Measurements from ENCODE around the gene TRIM40.
"Not testable (repeated sequence)": the region's sequence is repeated elsewhere in the genome, so short reads cannot be mapped to it uniquely, and the experiment has no call there.

Gene TRIM40

GRCh38 chr6:30165238-30165637 lies 29.3 kb downstream of the TRIM40 start:
- not testable (repeated sequence) for DNase-seq

DNA sequence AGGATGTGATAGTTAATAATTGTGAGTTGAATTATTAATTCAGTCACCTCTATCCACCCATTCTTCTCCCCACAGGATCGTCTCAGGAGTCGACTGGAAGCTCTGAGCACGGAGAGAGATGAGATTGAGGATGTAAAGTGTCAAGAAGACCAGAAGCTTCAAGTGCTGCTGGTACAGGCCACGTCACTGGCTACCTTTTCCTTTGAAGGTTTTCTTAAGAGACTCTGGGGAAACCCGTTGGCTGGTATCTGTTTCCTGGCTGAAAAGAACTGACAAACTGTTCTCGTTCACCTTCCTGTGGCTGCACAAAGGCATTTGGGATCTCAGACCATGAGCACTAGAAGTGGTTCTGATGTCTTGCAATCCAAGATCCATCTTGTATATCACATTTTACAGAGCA lies 31.2 kb downstream of the TRIM40 start:
- DNase-seq, result no peak

- DNase-seq, result no peak
These were observed 32.8 kb downstream of the TRIM40 start for GRCh38 chr6:30168741-30169140.

DNA sequence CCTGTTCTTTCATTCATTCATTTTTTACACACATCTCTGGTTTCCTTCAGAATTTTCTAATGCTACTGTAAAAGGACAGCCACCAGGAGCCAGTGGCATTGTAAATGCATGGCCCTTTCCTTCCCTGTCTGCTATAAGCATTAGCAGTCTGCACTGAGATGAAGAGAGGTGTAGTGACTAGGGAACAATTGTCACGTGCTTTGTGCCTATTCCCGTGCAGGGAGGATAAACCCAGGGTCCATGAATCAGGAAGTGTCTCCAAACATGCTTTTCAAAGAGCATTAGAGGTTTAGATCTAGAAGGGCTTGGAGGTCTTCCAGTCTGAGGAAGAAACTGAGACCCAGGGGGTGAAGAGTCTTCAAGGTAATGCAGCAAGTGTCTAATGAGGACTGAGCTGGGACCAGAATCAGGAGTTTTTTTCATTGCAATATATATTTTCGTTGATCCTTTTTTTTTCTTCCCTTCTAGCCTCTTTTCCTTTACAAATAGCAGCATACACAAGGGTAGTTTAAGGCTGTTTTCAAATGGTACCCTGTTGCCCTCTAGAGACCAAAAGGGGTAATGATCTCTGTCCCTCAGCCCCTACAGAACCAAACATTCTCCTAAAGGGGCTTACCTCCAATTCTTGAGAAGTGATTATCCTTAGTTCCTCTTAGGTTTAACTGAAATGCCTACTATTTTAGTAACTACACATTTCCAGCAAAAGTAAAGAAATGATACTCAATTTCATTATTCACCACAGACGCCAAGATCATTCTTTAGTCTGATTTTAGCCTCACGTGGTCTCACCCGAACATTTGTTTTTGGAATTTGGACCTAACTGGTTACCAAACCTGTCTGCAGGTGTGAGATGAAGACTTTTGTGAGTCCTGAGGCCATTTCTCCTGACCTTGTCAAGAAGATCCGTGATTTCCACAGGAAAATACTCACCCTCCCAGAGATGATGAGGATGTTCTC lies 34.0 kb downstream of the TRIM40 start:
- no peak for DNase-seq

DNA sequence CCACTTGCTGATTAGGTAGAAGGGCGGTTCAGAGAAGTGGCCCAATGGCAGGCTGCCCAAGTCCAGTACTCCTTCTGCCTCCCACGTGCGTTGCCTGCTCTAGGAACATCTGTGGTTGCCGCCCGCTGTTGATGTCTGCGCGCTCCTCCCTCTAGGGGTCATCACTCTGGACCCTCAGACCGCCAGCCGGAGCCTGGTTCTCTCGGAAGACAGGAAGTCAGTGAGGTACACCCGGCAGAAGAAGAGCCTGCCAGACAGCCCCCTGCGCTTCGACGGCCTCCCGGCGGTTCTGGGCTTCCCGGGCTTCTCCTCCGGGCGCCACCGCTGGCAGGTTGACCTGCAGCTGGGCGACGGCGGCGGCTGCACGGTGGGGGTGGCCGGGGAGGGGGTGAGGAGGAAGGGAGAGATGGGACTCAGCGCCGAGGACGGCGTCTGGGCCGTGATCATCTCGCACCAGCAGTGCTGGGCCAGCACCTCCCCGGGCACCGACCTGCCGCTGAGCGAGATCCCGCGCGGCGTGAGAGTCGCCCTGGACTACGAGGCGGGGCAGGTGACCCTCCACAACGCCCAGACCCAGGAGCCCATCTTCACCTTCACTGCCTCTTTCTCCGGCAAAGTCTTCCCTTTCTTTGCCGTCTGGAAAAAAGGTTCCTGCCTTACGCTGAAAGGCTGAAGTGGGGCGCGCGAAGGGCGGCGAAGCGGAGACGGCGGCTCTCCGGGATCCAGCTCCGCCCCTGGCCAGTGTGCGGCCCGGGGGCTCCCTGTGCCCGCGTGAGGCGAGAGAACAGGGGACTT lies 35.9 kb downstream of the TRIM40 start:
- no peak for DNase-seq

- no peak for DNase-seq
These were observed 36.7 kb downstream of the TRIM40 start for GRCh38 chr6:30172681-30173080.

- DNase-seq, result no peak
These were observed 39.8 kb downstream of the TRIM40 start for GRCh38 chr6:30175765-30176164.

- no peak for DNase-seq
These were observed 42.9 kb downstream of the TRIM40 start for GRCh38 chr6:30178837-30179236.

DNA sequence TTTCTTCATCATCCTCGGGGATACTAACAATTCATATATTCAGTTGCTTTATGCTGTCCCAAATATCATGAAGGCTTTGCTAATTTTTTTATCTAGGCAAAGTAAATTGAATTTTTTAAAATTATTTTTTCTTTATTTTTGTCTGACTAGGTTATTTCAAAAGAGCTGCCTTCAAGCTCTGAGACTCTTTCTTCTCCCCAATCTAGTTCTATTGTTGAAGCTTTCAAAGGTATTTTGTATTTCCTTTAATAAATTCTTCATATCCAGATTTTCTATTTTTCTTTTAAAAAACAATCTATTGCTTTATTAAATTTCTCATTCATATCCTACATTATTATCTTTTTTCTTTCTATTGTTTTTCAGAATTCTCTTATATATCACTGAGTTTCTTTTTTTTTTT lies 44.2 kb downstream of the TRIM40 start:
- no peak for DNase-seq

- no peak for DNase-seq
These were observed 48.6 kb downstream of the TRIM40 start for GRCh38 chr6:30184417-30185031.

DNA sequence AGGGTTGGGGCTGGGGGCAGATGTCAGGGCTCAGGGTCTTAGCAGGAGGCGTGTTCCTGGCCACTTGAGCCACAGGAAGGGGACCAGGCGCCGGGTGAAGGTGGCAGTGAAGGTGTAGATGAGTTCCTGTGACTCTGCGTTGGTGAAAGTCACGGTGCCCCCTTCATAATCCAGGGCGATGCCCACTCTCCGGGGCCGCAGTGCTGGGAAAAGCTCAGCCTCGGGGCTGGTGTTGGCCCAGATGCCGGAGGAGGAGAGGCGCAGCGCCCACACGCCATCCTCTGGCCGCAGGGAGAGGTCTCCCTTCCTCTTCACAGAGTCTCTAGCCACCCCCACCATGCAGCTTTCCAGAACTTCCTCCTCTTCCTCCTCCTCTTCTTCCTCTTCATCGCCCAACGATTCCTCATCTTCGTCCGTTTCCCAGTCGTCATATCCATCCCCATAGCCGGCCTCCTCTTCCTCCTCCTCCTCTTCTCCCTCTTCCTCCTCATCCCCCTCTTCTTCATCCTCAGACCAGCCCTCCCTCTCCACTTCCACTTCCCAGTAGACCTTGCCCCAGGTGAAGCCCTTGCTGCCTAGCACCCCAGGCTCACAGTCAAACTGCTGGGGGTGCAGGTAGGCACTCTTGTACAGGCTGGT lies 50.0 kb downstream of the TRIM40 start:
- DNase-seq, result no peak

DNA sequence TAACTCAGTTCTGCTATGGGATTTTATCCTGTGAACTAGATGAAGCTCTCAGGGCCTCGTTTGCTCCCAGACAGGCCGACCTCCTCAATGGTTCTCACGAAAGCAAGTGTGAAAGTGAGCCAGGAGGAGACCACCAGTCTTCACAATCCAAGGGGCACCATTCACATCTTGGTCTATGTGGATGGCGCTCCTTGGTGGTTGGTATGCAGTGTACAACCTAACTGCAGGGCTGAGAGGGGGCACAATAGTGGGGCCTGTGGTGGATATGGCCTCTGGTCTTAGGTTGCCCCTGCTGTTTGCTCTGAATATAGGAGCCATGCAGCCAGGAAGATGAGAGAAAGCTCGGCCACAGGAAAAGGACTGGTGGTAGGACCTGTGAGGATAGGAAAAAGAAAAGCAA lies 52.6 kb downstream of the TRIM40 start:
- DNase-seq, result no peak

GRCh38 chr6:30192076-30192475 lies 56.1 kb downstream of the TRIM40 start:
- no peak for DNase-seq

GRCh38 chr6:30194797-30195690 lies 59.1 kb downstream of the TRIM40 start:
- no peak for DNase-seq

DNA sequence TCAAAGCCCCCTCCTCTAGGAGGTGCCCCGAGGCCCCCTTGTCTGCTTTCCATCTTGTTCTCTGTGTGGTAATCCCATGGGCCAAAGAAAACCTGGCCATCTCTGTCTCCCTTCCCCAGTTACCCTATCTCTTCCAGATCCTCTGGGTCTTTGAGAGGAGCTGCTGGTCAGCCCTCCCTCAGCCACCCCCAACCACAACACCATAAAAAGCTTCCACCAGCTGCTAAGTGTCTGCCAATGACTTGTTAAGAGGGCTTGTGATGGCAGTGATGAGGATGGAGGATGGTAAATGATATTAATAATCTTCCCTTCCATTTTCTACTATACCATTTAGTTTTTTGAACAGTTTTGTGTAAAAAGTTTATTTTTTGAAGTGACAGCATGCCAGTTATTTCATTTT lies 60.0 kb downstream of the TRIM40 start:
- DNase-seq, result no peak

DNA sequence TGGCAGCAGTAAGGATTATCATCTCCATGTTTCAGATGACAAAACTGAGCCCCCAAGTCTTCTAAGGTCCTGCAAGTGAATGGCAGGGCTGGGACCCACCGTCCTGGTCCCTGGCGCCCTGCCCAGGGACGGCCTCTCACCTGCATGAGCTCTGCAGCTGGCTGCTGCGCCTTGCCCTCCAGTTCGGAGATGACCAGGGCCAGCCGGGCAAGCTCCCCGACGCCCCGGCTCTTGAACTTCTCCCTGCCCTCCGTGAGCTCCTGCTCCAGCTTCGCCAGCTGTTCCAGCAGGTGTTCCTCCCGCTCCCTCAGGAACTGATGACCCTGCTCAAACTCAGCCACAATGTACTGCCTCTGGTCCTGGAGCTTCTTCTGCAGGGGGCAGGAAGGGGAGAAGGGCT lies 60.4 kb downstream of the TRIM40 start:
- DNase-seq, result no peak
